ENCODE data around the gene TTC21A. TPM values are rescaled to one million over a fixed set of nuclear protein-coding genes. Genes with fewer than 3 reads are reported as not detected.
A peak's percentile ranks its signal among the peaks of the same experiment; 100 is the strongest.

TTC21A gene
- polyA plus RNA-seq, 1 donor (not counting 4 experiments of a cell fraction or from before 2014, with no cell fraction given), result 1.3 TPM

DNA sequence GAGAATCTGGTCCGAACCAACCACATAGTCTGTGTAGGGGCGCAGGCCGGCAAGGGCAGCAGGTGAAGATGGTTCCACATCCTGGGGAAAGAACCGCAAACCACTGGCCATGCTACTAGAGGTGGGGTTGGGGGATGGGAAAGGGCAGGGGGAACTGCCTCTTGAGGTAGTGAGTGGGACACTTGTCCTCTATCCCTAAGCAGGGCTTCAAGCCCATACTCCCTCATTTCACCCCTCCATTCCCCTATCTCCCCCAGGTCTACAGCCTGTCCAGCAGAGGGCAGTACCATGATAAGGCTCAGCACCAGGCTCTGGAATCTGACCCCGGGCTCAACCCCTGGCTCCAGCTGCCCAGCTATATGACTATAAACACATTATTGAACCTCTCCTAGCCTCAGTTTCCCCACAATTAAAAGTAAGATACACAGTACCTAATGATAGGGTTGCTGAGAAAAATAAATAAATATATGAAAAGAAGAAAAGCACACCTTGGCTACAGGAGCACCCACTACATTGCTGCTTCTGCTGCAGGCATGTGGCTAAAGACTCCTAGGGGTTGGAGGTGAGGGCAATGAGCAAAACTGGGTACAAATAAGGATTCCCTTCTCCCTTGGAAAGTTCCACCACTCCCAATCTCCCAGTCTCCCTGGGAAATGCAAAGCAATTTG, 6.3 kb upstream of the TTC21A start:
- Histone ChIP-seq H3K4me2 (ENCODE audit: control insufficient read depth, extremely low read depth, insufficient read depth, low read depth, low read length) (no peak overlapping the region), H3K27ac (ENCODE audit: control insufficient read depth, insufficient read depth, low read length) (no peak overlapping the region), H3K4me1 (ENCODE audit: control insufficient read depth, extremely low read depth, insufficient read depth, low read length) (peaks cover 6% of the 10 kb centered on the region), H3K9me1 (ENCODE audit: control insufficient read depth, extremely low read depth, insufficient read depth, low read length) (peaks cover 2% of the 10 kb centered on the region), H3K79me2 (ENCODE audit: control insufficient read depth, insufficient read depth, low read length) (peaks cover 30% of the 10 kb centered on the region), H4K20me1 (ENCODE audit: control insufficient read depth, extremely low read depth, insufficient read depth, low read length) (peaks cover 10% of the 10 kb centered on the region), H3K27me3 (ENCODE audit: control insufficient read depth, extremely low read depth, insufficient read depth, low read length) (no peaks in the 10 kb centered on the region), H3K9me3 (ENCODE audit: control insufficient read depth, low read depth, low read length) (no peaks in the 10 kb centered on the region), H3K36me3 (ENCODE audit: control insufficient read depth in 2 of 2, extremely low read depth in 1 of 2, insufficient read depth in 2 of 2, low read length in 2 of 2) (peaks cover 22 to 28% of the 10 kb centered on the region in 2 experiments), H3K9ac (ENCODE audit: control insufficient read depth, extremely low read depth, insufficient read depth, low read length) (no peak overlapping the region), H3K4me3 (ENCODE audit: control insufficient read depth in 2 of 3, extremely low read depth in 1 of 3, insufficient read depth in 2 of 3, low read depth in 1 of 3, low read length in 3 of 3) (no peak overlapping the region), H2AFZ (ENCODE audit: control insufficient read depth, low read length) (no peak overlapping the region)
- no peak for DNase-seq (ENCODE audit: low read depth, low spot score)
- dilution Hi-C loops (cut with MboI; ENCODE audit: extremely low pct_ligation_motif_present, low sequenced_read_pairs), result no loop called here
- TF ChIP-seq, protein P1, sequence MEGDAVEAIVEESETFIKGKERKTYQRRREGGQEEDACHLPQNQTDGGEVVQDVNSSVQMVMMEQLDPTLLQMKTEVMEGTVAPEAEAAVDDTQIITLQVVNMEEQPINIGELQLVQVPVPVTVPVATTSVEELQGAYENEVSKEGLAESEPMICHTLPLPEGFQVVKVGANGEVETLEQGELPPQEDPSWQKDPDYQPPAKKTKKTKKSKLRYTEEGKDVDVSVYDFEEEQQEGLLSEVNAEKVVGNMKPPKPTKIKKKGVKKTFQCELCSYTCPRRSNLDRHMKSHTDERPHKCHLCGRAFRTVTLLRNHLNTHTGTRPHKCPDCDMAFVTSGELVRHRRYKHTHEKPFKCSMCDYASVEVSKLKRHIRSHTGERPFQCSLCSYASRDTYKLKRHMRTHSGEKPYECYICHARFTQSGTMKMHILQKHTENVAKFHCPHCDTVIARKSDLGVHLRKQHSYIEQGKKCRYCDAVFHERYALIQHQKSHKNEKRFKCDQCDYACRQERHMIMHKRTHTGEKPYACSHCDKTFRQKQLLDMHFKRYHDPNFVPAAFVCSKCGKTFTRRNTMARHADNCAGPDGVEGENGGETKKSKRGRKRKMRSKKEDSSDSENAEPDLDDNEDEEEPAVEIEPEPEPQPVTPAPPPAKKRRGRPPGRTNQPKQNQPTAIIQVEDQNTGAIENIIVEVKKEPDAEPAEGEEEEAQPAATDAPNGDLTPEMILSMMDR (optimal IDR thresholded peaks at IDR 0.05 in 1 of 3, IDR thresholded peaks at IDR 0.05 in 1 of 3, conservative IDR thresholded peaks at IDR 0.05 in 1 of 3; ENCODE audit: extremely low read depth in 1 of 3, insufficient read depth in 2 of 3, low read length in 3 of 3), result peak in 2 of 3 experiments; percentile 73 to 78
- TF ChIP-seq EZH2 (IDR thresholded peaks at IDR 0.05; ENCODE audit: low read length), result no peak
- FAIRE-seq, result no peak

DNA sequence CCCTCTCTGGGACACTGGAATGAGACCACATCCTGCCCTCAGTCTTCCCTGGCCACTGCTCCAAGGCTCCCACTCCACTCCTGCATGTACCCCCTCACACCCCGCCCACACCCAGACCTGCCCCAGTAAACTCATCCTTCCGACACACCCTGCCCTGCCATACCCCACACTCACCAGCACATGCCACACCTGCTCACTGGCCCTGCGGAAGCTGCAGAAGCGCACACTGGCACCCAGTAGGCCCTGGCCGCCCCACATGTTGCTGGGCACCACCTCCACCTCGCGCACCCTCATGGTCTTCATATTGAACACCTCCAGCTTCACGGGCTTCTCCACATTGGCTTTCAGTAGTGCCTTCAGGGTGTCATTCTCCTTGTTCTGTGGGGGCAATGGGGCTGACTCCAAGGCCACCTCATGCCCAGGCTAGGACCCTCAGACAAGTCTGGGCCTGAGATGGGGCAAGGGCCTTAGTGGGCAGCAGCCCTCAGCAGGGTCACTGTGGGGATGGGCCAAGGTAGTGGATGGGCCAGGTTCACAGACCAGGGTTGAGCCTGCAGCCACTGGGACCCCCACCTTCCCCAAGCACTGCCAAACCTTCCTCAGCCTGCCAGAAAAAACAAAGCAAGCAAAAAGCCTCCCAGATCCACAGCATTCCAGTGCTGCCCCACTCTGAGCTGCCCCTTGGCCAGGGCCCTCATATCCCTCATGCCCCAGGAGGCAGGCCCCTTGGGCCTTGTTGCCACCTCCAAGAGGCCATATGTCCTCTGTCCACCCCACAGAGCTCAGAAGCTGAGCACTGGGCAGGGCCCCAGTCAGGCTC, 4.8 kb upstream of the TTC21A start:
- Histone ChIP-seq H3K36me3 (ENCODE audit: control insufficient read depth in 2 of 2, extremely low read depth in 1 of 2, insufficient read depth in 2 of 2, low read length in 2 of 2) (peaks cover 18 to 19% of the 10 kb centered on the region in 2 experiments), H3K4me3 (ENCODE audit: control insufficient read depth in 2 of 3, extremely low read depth in 1 of 3, insufficient read depth in 2 of 3, low read depth in 1 of 3, low read length in 3 of 3) (no peak overlapping the region), H3K4me2 (ENCODE audit: control insufficient read depth, extremely low read depth, insufficient read depth, low read depth, low read length) (no peak overlapping the region), H3K79me2 (ENCODE audit: control insufficient read depth, insufficient read depth, low read length) (peaks cover 40% of the 10 kb centered on the region), H4K20me1 (ENCODE audit: control insufficient read depth, extremely low read depth, insufficient read depth, low read length) (peaks cover 10% of the 10 kb centered on the region), H3K9me3 (ENCODE audit: control insufficient read depth, low read depth, low read length) (no peaks in the 10 kb centered on the region), H3K27me3 (ENCODE audit: control insufficient read depth, extremely low read depth, insufficient read depth, low read length) (no peaks in the 10 kb centered on the region), H3K9ac (ENCODE audit: control insufficient read depth, extremely low read depth, insufficient read depth, low read length) (no peak overlapping the region), H3K4me1 (ENCODE audit: control insufficient read depth, extremely low read depth, insufficient read depth, low read length) (peaks cover 12% of the 10 kb centered on the region), H3K27ac (ENCODE audit: control insufficient read depth, insufficient read depth, low read length) (no peak overlapping the region), H2AFZ (ENCODE audit: control insufficient read depth, low read length) (no peak overlapping the region), H3K9me1 (ENCODE audit: control insufficient read depth, extremely low read depth, insufficient read depth, low read length) (peaks cover 2% of the 10 kb centered on the region)
- DNase-seq (ENCODE audit: low read depth, low spot score) (no peak), FAIRE-seq (no peak)
- TF ChIP-seq, protein P1 (optimal IDR thresholded peaks at IDR 0.05 in 1 of 3, IDR thresholded peaks at IDR 0.05 in 1 of 3, conservative IDR thresholded peaks at IDR 0.05 in 1 of 3; ENCODE audit: extremely low read depth in 1 of 3, insufficient read depth in 2 of 3, low read length in 3 of 3), result no peak
- TF ChIP-seq EZH2 (IDR thresholded peaks at IDR 0.05; ENCODE audit: low read length), result no peak
- dilution Hi-C loops (cut with MboI; ENCODE audit: extremely low pct_ligation_motif_present, low sequenced_read_pairs), result no loop called here
